Measurements from ENCODE around the gene BCAP31. TPM values are rescaled to one million over a fixed set of nuclear protein-coding genes. Genes with fewer than 3 reads are reported as not detected.
A peak's percentile ranks its signal among the peaks of the same experiment; 100 is the strongest.
"Not testable (repeated sequence)": the region's sequence is repeated elsewhere in the genome, so short reads cannot be mapped to it uniquely, and the experiment has no call there.

Gene BCAP31
- total and polyA plus RNA-seq, 2 donors from 2014 or later: 218 to 246 TPM

DNA sequence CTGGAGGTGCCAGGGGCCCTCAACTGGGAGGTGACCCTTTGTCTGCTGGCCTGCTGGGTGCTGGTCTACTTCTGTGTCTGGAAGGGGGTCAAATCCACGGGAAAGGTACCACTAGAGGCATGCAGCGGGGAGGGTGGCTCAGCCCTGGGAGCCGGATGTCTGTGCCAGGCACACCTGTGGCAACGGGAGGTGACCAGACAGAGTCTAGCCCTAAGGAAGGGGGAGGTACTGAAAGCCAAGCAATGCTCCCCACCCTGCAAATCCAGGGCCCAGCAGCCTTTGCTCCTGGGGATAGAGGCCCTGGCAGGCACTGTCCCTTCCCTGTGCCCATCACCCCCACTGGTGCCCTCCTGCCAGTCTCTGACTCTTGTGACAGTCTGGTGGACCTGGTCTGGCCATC lies 32.2 kb downstream of the BCAP31 start:
- TF ChIP-seq, protein P1, sequence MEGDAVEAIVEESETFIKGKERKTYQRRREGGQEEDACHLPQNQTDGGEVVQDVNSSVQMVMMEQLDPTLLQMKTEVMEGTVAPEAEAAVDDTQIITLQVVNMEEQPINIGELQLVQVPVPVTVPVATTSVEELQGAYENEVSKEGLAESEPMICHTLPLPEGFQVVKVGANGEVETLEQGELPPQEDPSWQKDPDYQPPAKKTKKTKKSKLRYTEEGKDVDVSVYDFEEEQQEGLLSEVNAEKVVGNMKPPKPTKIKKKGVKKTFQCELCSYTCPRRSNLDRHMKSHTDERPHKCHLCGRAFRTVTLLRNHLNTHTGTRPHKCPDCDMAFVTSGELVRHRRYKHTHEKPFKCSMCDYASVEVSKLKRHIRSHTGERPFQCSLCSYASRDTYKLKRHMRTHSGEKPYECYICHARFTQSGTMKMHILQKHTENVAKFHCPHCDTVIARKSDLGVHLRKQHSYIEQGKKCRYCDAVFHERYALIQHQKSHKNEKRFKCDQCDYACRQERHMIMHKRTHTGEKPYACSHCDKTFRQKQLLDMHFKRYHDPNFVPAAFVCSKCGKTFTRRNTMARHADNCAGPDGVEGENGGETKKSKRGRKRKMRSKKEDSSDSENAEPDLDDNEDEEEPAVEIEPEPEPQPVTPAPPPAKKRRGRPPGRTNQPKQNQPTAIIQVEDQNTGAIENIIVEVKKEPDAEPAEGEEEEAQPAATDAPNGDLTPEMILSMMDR (IDR thresholded peaks at IDR 0.05; ENCODE audit: borderline replicate concordance, extremely low read depth, insufficient read depth): no peak

DNA sequence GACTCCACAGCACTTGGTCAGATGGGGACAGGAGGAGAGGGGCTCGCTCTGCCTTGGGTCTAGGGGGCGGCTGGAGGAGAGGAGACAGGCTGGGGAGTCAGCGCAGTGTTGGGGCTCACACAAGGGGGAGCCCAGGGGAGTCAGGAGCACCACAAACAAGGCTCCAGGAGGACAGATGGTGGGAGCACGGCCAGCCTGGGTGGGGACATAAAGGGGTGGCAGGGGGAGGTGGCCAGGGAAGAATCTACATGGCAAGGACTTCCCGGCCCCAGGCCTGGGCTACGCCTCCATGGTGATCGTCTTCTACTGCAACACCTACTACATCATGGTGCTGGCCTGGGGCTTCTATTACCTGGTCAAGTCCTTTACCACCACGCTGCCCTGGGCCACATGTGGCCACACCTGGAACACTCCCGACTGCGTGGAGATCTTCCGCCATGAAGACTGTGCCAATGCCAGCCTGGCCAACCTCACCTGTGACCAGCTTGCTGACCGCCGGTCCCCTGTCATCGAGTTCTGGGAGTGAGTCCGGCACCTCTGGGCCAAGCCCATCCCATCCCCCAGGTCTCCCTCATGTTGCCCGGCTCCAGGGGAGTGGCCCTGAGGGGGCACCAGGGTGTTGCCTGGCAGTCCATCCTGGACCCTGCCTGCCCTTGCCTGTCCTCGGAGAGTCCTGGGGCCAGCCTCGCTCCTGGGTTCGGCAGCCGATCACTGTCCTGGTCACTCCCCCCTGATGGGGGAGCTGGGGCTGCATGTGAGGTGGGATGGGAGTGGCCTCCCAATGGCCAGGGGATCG lies 33.0 kb downstream of the BCAP31 start:
- peak in 1 of 5 donors; percentile 71 for DNase-seq
- FAIRE-seq; intact Hi-C loops (cut with DNase I); H3K4me1 ChIP-seq (ENCODE audit: control insufficient read depth in 2 of 3, insufficient read depth in 2 of 3, low read depth in 1 of 3, low read length in 3 of 3); H3K27ac ChIP-seq (ENCODE audit: low read depth in 2 of 2, low read length in 2 of 2); H3K9ac ChIP-seq (ENCODE audit: low read length in 3 of 3); H3K4me3 ChIP-seq (ENCODE audit: low read length in 3 of 3); H3K27me3 ChIP-seq (ENCODE audit: control insufficient read depth, insufficient read depth, low read length); H3K9me3 ChIP-seq (ENCODE audit: control insufficient read depth in 2 of 3, insufficient read depth in 1 of 3, low read length in 3 of 3); H3K36me3 ChIP-seq (ENCODE audit: control insufficient read depth in 2 of 3, insufficient read depth in 3 of 3, low read length in 3 of 3): not testable (repeated sequence)

More for the DNA sequence above, 32.2 kb downstream of the BCAP31 start:
- Histone ChIP-seq H3K9me3 (ENCODE audit: control insufficient read depth in 2 of 3, insufficient read depth in 1 of 3, low read length in 3 of 3) (no peaks in the 10 kb centered on the region), H3K9ac (ENCODE audit: low read length in 3 of 3) (no peak overlapping the region), H3K4me1 (ENCODE audit: control insufficient read depth in 2 of 3, insufficient read depth in 2 of 3, low read depth in 1 of 3, low read length in 3 of 3) (peaks cover 0 to 4% (median 0%) of the 10 kb centered on the region in 3 donors), H3K4me3 (ENCODE audit: low read length in 3 of 3) (no peak overlapping the region), H3K27ac (ENCODE audit: low read depth in 2 of 2, low read length in 2 of 2) (no peak overlapping the region), H3K36me3 (ENCODE audit: control insufficient read depth in 2 of 3, insufficient read depth in 3 of 3, low read length in 3 of 3) (no peaks in the 10 kb centered on the region), H3K27me3 (ENCODE audit: control insufficient read depth, insufficient read depth, low read length) (no peaks in the 10 kb centered on the region)
- intact Hi-C loops (cut with DNase I): no loop called here
- FAIRE-seq (no peak), DNase-seq (peak in 1 of 5 donors; percentile 38)

DNA sequence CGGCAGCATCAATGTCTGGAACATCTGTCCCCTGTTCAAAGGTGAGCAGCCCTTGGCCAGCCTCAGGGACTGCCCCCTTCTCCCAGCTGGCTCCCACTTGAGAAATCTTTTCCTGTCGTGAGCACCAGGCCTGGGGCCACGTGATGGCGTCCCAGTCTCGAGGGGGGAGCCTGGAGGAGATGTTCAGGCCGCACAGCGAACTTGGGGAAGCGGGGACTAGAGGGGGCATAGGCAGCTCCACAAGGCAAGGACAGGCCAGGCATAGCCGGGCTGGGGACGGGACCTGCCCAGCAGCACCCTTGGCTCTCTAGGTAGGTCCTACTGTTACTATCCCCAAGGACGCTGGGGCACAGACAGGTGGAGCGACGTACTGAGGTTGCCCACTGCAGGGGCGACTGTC lies 33.7 kb downstream of the BCAP31 start:
- H3K9me3 ChIP-seq (ENCODE audit: control insufficient read depth in 2 of 3, insufficient read depth in 1 of 3, low read length in 3 of 3): no peaks in the 10 kb centered on the region
- H3K9ac ChIP-seq (ENCODE audit: low read length in 3 of 3): no peak overlapping the region
- TF ChIP-seq, protein P1 (IDR thresholded peaks at IDR 0.05; ENCODE audit: borderline replicate concordance, extremely low read depth, insufficient read depth): no peak
- peak overlapping the region in 1 of 3 donors; percentile 29 for H3K4me3 ChIP-seq (ENCODE audit: low read length in 3 of 3)
- DNase-seq (peak in 1 of 5 donors; percentile 53), FAIRE-seq (no peak)
- no peaks in the 10 kb centered on the region for H3K36me3 ChIP-seq (ENCODE audit: control insufficient read depth in 2 of 3, insufficient read depth in 3 of 3, low read length in 3 of 3)
- intact Hi-C loops (cut with DNase I): no loop called here
- no peak overlapping the region for H3K27ac ChIP-seq (ENCODE audit: low read depth in 2 of 2, low read length in 2 of 2)
- H3K27me3 ChIP-seq (ENCODE audit: control insufficient read depth, insufficient read depth, low read length): no peaks in the 10 kb centered on the region
- H3K4me1 ChIP-seq (ENCODE audit: control insufficient read depth in 2 of 3, insufficient read depth in 2 of 3, low read depth in 1 of 3, low read length in 3 of 3): peaks cover 0 to 4% (median 0%) of the 10 kb centered on the region in 3 donors

DNA sequence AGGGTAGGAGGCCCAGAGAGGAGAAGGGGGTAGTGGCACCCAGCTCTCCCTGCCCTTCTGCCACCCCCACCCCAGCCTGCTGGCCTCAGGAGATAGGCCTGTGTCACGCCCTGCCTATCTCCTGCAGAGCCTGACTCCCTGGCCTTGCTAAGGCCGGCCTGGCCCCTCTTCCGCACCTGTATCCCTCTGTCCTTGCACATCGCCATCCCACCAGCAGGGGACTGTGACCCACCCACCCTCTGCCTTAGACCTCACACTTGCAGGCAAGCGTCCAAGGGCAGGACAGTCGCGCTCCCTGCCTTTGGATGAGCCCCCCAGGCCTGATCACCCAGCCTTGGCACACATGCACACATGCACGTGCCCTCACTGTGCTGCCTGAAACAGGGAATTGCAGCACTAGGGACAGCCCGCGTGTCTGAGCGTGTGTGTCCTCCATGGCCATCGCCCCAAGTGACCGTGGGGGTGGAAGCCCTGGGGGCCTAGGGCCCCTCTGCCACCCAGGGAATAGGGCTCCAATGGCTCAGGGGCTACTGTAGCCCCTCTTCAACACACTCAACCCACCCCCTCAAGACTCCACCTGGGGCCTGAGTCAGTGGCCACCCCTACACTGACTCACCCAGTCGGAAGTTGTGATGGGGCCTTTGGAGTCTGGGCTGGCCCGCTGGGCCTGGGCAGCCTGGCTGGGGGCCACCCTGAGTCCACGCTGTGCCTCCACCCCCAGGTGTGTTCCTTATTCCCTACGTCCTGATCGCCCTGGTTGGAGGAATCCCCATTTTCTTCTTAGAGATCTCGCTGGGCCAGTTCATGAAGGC lies 34.3 kb downstream of the BCAP31 start:
- peak overlapping the region in 1 of 2 donors; percentile 9 for H3K27ac ChIP-seq (ENCODE audit: low read depth in 2 of 2, low read length in 2 of 2)
- peaks cover 0 to 4% (median 0%) of the 10 kb centered on the region in 3 donors for H3K4me1 ChIP-seq (ENCODE audit: control insufficient read depth in 2 of 3, insufficient read depth in 2 of 3, low read depth in 1 of 3, low read length in 3 of 3)
- H3K9ac ChIP-seq (ENCODE audit: low read length in 3 of 3): peak overlapping the region in 1 of 3 donors; percentile 3
- no peaks in the 10 kb centered on the region for H3K27me3 ChIP-seq (ENCODE audit: control insufficient read depth, insufficient read depth, low read length)
- no peak for FAIRE-seq
- intact Hi-C loops (cut with DNase I): no loop called here
- H3K4me3 ChIP-seq (ENCODE audit: low read length in 3 of 3): peak overlapping the region in 2 of 3 donors; percentile 29 to 42
- peak in 2 of 5 donors; percentile 45 to 61 for DNase-seq
- no peaks in the 10 kb centered on the region for H3K36me3 ChIP-seq (ENCODE audit: control insufficient read depth in 2 of 3, insufficient read depth in 3 of 3, low read length in 3 of 3)
- TF ChIP-seq, protein P1 (IDR thresholded peaks at IDR 0.05; ENCODE audit: borderline replicate concordance, extremely low read depth, insufficient read depth): no peak
- no peaks in the 10 kb centered on the region for H3K9me3 ChIP-seq (ENCODE audit: control insufficient read depth in 2 of 3, insufficient read depth in 1 of 3, low read length in 3 of 3)

Data from kidney (tissue), 14 donors.